Liver (tissue), 3 donors: Measurements from ENCODE around the gene WNT7B.

ENCODE experiments used
- SP1 ChIP-seq: IDR thresholded peaks from 2 replicates; pipeline ENCODE4 v1.6.1; 2018; ENCODE audit warnings: antibody characterized with exemption, mild to moderate bottlenecking
- TF ChIP-seq, protein P1 (sequence below): fragments of 150-350 bp; IDR thresholded peaks from 2 replicates; pipeline ENCODE4 v1.5.1; 2017; ENCODE audit warnings: improper control_type of control experiment, low read depth, low read length; ENCODE audit not compliant: missing input control
- donor health status: healthy.
- donor health status: healthy.

DNA sequence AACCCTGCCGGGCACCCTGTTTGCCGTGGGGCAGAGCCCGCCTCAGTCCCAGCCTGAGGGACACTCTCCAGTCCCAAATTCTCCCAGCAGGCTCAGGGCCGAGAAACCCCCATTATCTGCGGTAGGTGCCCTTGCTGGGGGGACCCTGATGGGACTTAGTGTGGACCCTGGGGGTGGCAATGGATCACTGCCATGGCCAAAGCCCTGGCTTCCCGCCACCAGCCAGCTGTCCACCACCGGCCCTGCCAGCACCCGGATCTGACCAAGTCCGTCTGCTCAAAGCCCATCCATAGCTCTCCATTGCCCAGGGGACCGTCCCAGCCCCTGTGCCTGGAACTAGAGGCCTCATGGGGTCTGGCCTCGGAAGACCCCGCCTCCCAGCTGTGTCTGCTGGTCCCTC, 24.4 kb downstream of the WNT7B start:
- TF ChIP-seq, protein P1, sequence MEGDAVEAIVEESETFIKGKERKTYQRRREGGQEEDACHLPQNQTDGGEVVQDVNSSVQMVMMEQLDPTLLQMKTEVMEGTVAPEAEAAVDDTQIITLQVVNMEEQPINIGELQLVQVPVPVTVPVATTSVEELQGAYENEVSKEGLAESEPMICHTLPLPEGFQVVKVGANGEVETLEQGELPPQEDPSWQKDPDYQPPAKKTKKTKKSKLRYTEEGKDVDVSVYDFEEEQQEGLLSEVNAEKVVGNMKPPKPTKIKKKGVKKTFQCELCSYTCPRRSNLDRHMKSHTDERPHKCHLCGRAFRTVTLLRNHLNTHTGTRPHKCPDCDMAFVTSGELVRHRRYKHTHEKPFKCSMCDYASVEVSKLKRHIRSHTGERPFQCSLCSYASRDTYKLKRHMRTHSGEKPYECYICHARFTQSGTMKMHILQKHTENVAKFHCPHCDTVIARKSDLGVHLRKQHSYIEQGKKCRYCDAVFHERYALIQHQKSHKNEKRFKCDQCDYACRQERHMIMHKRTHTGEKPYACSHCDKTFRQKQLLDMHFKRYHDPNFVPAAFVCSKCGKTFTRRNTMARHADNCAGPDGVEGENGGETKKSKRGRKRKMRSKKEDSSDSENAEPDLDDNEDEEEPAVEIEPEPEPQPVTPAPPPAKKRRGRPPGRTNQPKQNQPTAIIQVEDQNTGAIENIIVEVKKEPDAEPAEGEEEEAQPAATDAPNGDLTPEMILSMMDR: no peak
- no peak for TF ChIP-seq SP1
